HepG2 (cell line): ENCODE data around the gene SIVA1.
A peak's percentile ranks its signal among the peaks of the same experiment; 100 is the strongest.

Experiments
- CENPT ChIP-seq: sonication (generic); formaldehyde crosslinking; IDR thresholded peaks from 2 replicates; pipeline ENCODE4 v1.8.0; 2022; ENCODE audit warnings: low read depth, mild to moderate bottlenecking, moderate library complexity, missing genetic modification reagents
- POLR2A ChIP-seq, 2 experiments: IDR thresholded peaks; 2 replicates each; pipeline ENCODE4 v1.6.1; 2011; ENCODE audit warnings: low read depth in 2 of 2, low read length in 2 of 2, mild to moderate bottlenecking in 1 of 2, moderate library complexity in 1 of 2; ENCODE audit not compliant: insufficient read depth in 1 of 2
- ZFX ChIP-seq: sonication (generic); formaldehyde crosslinking; IDR thresholded peaks from 2 replicates; pipeline ENCODE4 v1.4.0; 2020; ENCODE audit warnings: mild to moderate bottlenecking, low read depth, missing genetic modification reagents, moderate library complexity
- ZNF768 ChIP-seq: sonication (generic); formaldehyde crosslinking; IDR thresholded peaks from 2 replicates; pipeline ENCODE4 v1.4.0; 2020; ENCODE audit warnings: missing genetic modification reagents
- TF ChIP-seq, protein P1 (sequence below): sonication (generic); formaldehyde crosslinking; IDR thresholded peaks from 2 replicates; pipeline ENCODE4 v1.5.0; 2020; ENCODE audit warnings: mild to moderate bottlenecking, missing genetic modification reagents, moderate library complexity
- TF ChIP-seq, protein P2 (sequence below), 2 experiments: sonication (generic) in 1 of 2; formaldehyde crosslinking in 1 of 2; IDR thresholded peaks; 2 replicates each; pipeline versions ENCODE4 v1.5.1 to v1.6.1; 2011 to 2020; ENCODE audit warnings: borderline replicate concordance in 1 of 2, low read depth in 1 of 2, low read length in 1 of 2, mild to moderate bottlenecking in 1 of 2, missing genetic modification reagents in 1 of 2, moderate library complexity in 1 of 2
- TF ChIP-seq, protein P3 (sequence below): sonication (generic); formaldehyde crosslinking; IDR thresholded peaks from 2 replicates; pipeline ENCODE4 v1.8.0; 2022; ENCODE audit warnings: mild to moderate bottlenecking, missing genetic modification reagents; ENCODE audit not compliant: insufficient replicate concordance

DNA sequence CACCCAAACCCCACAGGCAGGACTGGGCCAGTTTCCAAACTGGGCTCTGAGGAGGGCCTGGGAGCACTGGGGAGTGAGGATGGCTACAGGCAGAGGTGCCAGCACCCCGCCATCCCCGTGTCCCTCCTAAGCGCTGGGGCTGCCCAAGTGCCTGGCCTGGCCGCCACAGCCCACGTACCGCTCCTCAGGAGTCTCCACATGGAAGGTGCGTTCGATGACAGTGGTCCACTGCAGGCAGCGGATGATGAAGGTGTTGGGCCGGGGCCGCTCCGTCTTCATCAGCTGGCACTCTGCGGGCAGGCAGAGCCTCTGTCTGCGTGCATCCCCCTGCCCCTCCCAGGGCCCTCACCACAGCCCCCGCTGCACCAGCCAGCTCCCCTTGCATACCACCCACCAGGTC lies 23.5 kb downstream of the SIVA1 start:
- TF ChIP-seq, protein P1, sequence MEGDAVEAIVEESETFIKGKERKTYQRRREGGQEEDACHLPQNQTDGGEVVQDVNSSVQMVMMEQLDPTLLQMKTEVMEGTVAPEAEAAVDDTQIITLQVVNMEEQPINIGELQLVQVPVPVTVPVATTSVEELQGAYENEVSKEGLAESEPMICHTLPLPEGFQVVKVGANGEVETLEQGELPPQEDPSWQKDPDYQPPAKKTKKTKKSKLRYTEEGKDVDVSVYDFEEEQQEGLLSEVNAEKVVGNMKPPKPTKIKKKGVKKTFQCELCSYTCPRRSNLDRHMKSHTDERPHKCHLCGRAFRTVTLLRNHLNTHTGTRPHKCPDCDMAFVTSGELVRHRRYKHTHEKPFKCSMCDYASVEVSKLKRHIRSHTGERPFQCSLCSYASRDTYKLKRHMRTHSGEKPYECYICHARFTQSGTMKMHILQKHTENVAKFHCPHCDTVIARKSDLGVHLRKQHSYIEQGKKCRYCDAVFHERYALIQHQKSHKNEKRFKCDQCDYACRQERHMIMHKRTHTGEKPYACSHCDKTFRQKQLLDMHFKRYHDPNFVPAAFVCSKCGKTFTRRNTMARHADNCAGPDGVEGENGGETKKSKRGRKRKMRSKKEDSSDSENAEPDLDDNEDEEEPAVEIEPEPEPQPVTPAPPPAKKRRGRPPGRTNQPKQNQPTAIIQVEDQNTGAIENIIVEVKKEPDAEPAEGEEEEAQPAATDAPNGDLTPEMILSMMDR (CRISPR knock-in tag), result no peak
- TF ChIP-seq ZNF768 (CRISPR knock-in tag), result no peak
- TF ChIP-seq POLR2A (IDR thresholded peaks at IDR 0.05; ENCODE audit: insufficient read depth in 1 of 2, low read depth in 2 of 2, low read length in 2 of 2), result peak in 1 of 2 experiments; percentile 28; a peak in 1 of 4 replicates
- TF ChIP-seq ZFX (CRISPR knock-in tag), result no peak
- no peak for TF ChIP-seq CENPT (CRISPR knock-in tag)
- TF ChIP-seq, protein P2, sequence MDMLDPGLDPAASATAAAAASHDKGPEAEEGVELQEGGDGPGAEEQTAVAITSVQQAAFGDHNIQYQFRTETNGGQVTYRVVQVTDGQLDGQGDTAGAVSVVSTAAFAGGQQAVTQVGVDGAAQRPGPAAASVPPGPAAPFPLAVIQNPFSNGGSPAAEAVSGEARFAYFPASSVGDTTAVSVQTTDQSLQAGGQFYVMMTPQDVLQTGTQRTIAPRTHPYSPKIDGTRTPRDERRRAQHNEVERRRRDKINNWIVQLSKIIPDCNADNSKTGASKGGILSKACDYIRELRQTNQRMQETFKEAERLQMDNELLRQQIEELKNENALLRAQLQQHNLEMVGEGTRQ (IDR thresholded peaks at IDR 0.05; ENCODE audit: low read depth, low read length), result no peak
- TF ChIP-seq, protein P2 (CRISPR knock-in tag; IDR thresholded peaks at IDR 0.05; ENCODE audit: borderline replicate concordance), result no peak
- TF ChIP-seq, protein P3, sequence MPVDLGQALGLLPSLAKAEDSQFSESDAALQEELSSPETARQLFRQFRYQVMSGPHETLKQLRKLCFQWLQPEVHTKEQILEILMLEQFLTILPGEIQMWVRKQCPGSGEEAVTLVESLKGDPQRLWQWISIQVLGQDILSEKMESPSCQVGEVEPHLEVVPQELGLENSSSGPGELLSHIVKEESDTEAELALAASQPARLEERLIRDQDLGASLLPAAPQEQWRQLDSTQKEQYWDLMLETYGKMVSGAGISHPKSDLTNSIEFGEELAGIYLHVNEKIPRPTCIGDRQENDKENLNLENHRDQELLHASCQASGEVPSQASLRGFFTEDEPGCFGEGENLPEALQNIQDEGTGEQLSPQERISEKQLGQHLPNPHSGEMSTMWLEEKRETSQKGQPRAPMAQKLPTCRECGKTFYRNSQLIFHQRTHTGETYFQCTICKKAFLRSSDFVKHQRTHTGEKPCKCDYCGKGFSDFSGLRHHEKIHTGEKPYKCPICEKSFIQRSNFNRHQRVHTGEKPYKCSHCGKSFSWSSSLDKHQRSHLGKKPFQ, result no peak
